Cortex of kidney (tissue), 1 donor: Measurements from ENCODE around the gene FIP1L1.
"Not testable (repeated sequence)": the region's sequence is repeated elsewhere in the genome, so short reads cannot be mapped to it uniquely, and the experiment has no call there.

Experiments used
- DNase-seq: peaks from one replicate; lab custom pipeline; 2025; lab: John Stamatoyannopoulos, UW

The FIP1L1 gene

DNA sequence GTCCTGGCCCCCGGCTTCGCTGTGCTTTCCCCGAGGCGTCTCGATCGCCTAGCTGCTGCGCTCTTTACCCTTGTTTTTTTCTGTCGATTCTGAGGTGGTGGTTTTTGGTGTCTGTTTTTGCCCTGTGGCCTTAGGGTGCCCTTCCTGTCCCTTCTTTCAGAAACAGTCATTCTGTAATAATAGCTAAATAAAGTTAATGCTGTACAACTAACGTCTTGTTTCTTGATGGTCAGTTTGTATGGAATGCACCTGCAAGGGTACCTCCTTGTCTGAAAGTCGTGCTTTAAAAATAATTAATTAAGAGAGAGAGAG is 686 bp downstream of the FIP1L1 start:
- DNase-seq, result no peak

GRCh38 chr4:53380221-53380620 is 2.8 kb downstream of the FIP1L1 start:
- DNase-seq, result no peak

DNA sequence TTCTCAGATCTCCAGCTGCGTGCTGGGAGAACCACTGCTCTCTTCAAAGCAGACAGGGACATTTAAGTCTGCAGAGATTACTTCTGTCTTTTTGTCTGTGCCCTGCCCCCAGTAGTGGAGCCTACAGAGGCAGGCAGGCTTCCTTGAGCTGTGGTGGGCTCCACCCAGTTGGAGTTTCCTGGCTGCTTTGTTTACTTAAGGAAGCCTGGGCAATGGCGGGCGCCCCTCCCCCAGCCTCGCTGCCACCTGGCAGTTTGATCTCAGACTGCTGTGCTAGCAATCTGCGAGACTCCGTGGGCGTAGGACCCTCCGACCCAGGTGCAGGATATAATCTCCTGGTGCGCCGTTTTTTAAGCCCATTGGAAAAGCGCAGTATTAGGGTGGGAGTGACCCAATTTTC is 32.0 kb downstream of the FIP1L1 start:
- DNase-seq, result not testable (repeated sequence)

GRCh38 chr4:53419208-53419607 is 41.8 kb downstream of the FIP1L1 start:
- DNase-seq, result no peak

- no peak for DNase-seq
Observed at GRCh38 chr4:53421791-53422190, 44.4 kb downstream of the FIP1L1 start.

- DNase-seq, result no peak
Observed at GRCh38 chr4:53422367-53422766, 44.9 kb downstream of the FIP1L1 start.

DNA sequence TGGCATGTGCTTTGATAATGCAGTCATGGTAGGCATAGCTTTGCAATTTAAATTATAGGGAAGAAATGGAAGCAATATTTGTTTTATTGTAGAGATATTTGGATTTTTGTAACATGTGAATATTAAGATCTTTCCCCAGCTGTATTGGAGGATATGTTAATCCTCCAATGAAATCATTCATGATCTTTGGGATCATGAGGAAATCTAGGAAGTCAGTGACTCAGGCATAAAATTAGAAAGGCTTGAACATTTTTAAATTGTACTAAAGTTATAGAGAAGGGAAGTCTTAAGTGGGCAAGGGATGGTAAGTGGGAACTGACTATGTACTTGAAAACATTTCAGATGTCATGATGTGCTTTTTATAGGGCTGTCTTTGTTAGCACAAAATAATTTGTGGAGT is 46.8 kb downstream of the FIP1L1 start:
- DNase-seq, result no peak

GRCh38 chr4:53427366-53427765 is 49.9 kb downstream of the FIP1L1 start:
- no peak for DNase-seq

DNA sequence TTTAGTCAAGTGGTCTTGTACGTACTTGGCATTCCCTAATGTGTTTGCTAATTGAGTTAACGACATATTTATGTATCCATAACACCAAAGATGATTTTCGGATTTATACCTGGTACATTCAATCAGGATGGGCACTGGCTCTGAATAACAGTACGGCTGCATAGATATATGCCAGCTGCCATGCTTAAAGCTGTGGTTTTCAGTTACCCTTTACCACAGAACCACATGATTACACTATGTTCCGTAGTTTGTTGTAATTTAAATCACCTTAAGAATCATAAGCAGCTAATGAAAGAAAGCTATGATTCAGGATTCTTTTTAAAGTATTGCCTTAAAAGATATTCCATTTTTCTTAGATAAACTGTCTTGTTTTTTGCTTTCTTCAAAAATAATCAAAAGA is 53.6 kb downstream of the FIP1L1 start:
- no peak for DNase-seq

DNA sequence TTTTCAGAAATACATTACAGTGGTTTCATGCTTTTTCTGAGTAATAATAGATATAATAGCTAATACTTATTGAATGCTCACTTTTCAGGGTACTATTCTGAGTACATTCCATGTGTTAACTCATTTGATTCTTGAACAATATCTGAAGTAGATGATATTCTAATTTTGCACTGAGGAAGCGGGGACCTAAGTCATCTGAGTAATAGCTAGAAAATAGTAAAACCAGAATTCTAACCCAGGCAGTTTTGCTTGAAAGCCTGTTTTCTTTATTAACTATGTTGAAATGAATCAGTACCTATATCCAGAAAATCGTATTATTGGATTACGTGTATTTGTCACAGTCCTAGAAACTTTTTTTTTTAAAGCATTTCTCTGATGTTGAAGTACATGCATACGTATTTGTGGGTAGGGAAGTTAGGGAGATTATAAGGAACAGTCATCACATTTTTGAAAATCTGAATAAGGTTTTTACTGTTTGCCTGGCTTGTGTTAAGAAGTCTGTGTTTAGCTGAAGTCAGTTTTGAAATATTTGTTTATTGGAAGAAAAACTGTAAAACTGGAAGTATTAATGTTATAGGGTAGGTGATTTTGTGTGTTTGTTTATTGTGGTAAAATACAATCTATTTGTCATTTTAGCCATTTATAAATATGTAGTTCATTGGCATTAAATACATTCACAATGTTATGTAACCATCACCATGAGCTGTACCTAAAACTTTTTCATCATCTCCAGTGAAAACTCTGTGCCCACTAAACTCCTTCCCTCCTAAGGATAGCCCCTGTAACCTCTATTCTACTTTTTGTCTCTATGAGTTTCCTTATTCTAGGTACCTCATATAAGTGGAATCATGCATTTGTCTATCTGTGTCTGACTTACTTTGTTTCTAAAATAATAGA is 55.3 kb downstream of the FIP1L1 start:
- DNase-seq, result no peak

- DNase-seq, result no peak
Observed at GRCh38 chr4:53436251-53436650, 58.8 kb downstream of the FIP1L1 start.

- no peak for DNase-seq
Observed at GRCh38 chr4:53441564-53441963, 64.1 kb downstream of the FIP1L1 start.

DNA sequence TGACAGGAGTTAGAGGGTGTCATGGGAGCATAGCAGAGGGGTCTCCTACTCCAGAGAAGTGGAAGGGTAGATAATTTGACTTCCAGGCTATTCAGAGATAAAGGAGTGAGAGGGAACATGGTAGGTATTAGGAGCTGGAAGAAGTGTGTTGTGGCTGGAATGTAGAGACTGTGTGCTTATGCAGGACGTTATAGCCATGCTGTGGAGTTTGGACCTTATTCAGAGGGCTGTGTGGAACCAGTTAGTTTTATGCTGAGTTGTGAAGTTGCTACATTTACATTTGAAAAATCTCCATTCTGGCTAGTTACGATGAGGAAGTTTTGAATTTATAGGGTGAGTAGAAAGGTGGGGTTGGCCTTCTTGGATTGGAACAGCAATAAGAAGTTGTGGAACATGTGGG is 67.5 kb downstream of the FIP1L1 start:
- no peak for DNase-seq

DNA sequence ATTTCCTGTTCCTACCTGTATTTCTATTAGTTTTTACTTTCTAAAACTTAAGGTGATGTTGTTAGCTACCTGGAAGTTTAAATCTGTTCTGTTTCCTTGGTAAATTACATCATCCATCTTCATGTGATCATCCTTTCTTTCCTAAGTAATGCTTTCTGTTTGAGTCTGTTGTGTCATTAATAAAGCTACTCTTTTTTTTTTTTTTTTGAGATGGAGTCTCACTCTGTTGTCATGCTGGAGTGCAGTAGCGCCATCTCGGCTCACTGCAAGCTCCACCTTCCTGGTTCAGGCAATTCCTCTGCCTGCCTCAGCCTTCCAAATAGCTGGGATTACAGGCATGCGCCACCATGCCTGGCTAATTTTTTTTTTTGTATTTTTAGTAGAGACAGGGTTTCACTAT is 73.3 kb downstream of the FIP1L1 start:
- no peak for DNase-seq

GRCh38 chr4:53453385-53453784 is 75.9 kb downstream of the FIP1L1 start:
- DNase-seq, result no peak

DNA sequence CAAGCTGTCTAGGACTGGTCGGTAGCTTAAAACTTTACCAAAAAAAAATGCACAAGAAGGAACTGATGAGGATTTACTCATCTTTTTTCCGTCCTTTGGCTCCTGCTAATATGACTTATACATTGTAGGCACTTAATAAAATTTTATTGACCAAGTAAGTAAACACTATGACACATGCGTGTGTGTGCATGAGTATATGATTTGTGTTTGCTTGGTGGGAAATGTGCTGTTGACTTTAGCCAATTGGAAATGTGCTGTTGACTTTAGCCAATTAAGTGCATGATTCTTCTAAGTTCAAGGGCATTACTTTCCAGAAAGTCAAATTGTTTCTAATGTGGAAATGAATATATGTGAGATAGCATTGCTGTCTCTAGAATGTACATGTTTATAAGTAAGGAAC is 78.3 kb downstream of the FIP1L1 start:
- DNase-seq, result no peak

GRCh38 chr4:53456178-53456577 is 78.7 kb downstream of the FIP1L1 start:
- DNase-seq, result no peak

DNA sequence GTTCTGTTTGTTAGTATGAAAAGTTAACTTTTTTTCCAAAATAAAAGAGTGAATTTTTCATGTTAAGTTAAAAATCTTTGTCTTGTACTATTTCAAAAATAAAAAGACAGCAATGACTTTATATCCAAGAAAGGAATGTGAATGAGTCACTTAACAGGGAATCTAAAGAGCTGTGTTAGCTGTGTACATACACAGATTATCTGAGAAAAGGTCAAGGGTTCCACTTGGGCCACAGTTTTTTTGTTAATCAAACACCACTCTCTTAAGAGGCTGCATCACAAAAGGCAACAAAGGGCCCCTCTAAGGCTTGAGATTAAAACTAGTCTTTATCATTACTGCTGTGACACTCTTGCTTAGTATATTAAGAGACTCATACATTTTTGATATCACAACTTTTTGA is 82.1 kb downstream of the FIP1L1 start:
- DNase-seq, result no peak

DNA sequence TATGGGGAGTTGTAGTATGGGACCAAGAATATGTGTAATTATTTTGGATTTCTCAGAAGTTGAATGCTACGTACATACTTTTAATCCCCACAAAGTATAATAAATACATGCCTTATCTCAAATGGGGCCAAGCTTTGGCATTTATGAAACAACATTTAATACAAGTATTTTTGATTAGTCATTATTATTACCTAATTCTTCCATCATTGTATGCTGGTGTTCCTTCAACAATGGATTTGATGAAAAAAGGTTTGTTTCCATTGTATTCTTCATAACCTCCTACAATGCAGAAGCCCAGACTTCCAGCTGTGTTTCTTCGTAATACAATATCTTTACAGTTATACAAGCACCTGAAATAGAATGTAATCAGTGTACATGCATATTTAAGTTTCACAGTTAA is 83.8 kb downstream of the FIP1L1 start:
- no peak for DNase-seq

GRCh38 chr4:53463340-53463739 is 85.9 kb downstream of the FIP1L1 start:
- no peak for DNase-seq

DNA sequence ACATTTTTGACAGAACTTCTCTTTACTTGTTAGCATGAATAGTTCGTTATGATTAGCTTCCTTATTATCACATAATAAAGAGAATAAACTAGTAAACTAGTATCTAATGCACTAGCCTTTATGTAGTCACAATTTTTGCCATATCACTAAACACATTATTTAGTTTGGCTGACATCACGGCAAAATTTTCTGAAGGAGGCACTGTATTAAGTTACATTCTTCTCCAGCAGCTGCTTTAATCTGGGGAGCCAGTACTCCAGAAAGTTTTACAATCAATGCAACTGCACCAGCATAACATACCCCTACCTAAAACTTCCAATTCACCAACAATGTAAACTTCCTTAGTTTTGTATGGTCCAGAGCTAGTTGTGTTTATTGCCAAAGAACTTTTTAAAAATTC is 87.8 kb downstream of the FIP1L1 start:
- DNase-seq, result no peak

DNA sequence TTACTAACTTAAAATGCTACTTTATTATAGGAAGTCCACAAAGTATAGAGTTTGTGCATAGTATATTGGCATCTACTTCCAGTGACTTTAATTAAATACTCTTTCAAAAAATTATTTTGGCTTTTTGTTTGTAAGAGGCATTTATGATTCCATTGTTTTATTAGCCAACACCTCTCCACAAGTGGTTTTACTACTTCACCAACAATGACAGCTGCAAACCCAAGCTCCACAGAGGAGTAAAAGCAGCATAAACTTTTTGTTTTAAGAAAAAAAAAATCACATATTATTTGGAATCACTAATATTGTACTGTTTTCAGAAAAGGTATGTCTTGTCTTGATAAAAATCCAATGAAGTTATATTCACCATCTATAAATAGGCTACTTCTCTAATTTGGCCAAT is 88.5 kb downstream of the FIP1L1 start:
- DNase-seq, result no peak

- not testable (repeated sequence) for DNase-seq
Observed at GRCh38 chr4:53466576-53466975, 89.1 kb downstream of the FIP1L1 start.
